ENCODE results near the gene MXD3.

- TF ChIP-seq EZH2 (IDR thresholded peaks at IDR 0.05): no peak
- no peak for TF ChIP-seq POLR2AphosphoS5 (IDR thresholded peaks at IDR 0.05; ENCODE audit: borderline replicate concordance, low read depth, low read length)
- TF ChIP-seq FOXP2 (optimal IDR thresholded peaks at IDR 0.05; ENCODE audit: control extremely low read depth, extremely low read length, insufficient read depth): no peak
Measured at GRCh38 chr5:177307544-177308363, 3.9 kb downstream of the MXD3 start.
